Suppressor macrophage (primary cell): Measurements from ENCODE around the gene AP5Z1.
"Not testable (repeated sequence)": the region's sequence is repeated elsewhere in the genome, so short reads cannot be mapped to it uniquely, and the experiment has no call there.

Experiments used
- DNase-seq, 4 experiments: peaks; one replicate each; pipeline ENCODE4 v3.0.0-alpha.2; 2020 to 2022

The AP5Z1 gene

DNA sequence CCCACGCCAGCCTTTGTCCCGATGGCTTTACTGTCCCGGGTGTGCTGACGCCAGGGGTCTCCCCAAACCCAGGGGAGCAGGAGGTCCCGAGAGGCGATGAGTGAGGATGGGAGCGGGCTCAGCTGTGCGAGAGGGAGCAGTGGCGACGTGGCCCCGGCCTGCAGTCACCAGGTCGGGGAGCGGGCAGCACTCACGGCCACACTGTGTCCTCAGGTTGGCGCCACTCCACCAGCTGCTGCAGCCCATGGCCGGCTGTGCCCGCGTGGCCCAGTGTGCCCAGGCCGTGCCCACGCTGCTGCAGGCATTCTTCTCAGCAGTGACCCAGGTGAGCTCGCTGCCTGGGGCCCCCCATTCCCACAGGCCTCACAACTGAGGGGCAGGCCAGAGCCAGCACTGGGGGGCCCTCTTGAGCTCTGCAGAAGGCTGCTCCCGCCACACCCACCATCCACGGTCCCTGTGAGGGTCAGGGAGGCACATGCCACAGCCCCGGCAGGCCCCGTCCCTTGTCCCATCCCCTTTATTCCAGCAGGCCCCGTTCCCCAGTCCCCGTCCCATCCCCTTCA, 13.3 kb downstream of the AP5Z1 start:
- DNase-seq = no peak

DNA sequence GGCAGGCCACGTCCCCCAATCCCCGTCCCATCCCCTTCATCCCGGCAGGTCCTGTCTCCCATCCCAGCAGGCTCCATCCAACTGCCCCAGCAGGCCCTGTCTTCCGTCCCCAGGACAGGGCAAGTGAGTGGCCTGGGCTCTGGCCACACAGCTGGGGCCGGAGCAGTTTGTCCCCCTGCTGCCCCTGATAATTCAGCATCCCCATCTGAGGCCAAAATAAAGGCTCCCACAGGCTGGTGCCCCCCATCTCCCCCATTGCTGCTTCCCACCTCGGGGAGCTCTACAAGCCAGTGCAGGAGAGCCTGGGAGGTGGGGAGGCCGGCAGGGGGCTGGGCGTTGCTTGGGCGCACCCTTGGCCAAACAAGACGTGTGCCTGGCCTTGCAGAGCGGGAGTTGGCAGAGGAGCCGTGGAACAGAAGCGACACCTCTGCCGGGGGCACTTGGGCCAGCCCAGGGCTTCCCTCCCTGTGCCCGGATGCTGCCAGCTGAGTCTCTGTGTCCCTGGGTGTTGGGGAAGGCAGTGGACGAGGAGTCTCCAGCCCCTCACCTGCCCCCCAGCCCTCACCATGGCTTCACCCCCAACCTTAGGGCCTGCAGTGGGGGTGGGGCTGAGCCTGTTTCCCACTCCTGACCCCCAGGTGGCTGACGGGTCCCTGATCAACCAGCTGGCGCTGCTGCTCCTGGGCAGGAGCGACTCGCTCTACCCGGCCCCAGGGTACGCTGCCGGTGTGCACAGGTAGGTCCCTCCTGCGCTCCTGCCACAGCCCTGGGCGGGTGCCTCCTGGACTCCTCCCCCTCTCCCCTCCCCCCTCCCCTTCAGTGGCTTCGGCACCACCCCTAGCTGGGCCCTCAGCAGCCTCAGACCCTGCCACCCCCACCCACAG, 14.0 kb downstream of the AP5Z1 start:
- no peak for DNase-seq

DNA sequence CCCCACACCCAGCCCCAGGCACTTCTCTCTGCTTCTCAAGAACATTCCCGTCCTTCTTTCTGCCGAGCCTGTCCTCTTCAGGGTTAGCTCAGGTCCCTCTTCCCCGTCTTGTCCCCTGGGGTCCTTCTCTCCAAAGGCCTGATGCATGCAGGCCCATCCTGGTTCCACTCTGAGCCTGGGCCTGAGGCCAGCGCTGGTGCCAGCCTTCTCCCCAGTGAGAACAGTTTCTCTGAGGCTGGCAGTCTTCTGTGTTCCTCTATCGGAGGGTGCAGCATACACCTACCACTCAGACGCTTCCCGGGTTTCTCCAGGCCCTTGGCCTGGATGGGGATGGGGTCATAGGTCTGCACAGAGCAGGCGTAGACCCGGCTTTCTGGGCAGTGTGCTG, 14.6 kb downstream of the AP5Z1 start:
- no peak for DNase-seq

DNA sequence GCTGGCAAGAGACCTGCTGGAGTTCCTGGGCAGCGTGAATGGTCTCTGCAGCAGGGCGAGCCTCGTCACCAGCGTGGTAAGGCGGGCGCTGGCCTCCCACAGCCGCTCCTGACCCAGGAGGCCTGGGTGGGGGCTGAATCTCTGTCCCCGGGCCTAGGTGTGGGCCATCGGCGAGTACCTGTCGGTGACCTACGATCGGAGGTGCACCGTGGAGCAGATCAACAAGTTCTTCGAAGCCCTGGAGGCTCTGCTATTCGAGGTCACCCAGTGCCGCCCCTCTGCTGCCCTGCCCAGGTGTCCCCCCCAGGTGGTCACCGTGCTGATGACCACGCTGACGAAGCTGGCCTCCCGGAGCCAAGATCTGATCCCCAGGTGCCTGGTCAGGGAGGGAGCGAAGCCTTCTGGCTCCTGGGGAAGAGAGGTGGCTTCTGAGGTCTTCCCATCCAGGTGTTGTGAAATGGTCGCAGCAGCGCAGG, 15.1 kb downstream of the AP5Z1 start:
- no peak for DNase-seq

DNA sequence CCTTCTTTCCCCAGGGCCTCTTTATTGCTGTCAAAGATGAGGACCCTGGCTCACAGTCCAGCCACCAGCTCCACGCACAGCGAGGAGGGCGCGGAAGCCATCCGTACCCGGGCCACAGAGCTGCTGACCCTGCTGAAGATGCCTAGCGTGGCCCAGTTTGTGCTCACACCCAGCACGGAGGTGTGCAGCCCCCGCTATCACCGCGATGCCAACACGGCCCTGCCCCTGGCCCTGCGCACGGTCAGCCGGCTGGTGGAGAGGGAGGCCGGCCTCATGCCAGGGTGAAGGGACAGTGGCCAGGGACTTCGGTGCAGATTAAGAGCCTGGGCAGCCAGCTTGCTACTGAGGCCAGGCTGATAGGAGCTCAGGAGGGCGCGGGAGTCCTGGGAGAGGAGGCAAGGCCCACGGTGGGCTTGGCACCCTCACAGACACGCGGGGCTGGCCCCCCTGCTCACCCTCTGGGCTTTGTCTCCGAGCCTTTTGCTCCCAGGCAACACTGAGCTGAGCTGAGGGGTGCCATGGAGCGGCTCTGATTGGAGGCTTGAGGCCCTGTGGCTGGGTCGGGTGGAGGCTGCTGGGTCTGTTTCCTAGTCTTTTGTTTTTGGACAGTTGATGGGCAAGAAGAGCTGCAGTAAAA, 15.8 kb downstream of the AP5Z1 start:
- DNase-seq = no peak

DNA sequence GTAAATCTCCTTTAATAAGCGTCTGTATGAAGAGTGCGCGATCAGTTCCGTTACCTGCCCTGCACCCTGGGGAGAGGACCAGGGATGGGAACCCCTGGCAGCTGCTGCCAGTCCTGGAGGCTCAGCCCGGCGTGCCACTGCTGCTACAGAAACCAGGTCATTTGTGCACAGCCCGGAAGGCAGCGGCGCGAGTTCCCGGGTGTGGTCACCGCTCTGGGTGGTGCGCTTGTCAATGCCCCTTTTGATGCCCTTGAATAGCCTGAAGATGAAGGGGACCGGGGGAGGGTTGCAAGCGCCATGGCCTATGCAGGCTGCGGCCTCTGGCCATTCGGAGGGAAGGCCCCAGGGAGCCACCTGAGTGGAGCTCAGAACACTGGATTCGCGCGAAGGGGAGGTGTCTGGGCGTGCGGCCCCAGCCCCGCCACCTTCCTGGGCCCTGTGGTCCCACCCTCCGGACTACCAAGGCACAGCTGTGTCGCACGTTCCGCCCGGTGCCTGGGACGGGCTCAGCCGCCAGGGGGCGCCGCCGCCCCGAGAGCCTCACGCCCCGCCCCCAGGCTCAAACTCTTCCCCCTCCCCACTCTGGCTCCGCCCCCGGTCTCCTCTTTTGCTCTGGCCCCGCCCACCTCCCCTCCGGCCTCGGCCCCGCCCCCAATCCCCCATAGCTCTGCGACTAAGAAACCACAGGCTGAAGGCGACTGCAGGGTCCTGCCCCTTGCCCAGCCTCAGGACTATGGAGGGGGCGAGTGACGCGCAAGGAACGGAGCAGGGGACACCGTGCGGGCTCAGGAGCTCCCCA, 16.5 kb downstream of the AP5Z1 start:
- DNase-seq = peak; percentile 77 to 89 (median 84)

DNA sequence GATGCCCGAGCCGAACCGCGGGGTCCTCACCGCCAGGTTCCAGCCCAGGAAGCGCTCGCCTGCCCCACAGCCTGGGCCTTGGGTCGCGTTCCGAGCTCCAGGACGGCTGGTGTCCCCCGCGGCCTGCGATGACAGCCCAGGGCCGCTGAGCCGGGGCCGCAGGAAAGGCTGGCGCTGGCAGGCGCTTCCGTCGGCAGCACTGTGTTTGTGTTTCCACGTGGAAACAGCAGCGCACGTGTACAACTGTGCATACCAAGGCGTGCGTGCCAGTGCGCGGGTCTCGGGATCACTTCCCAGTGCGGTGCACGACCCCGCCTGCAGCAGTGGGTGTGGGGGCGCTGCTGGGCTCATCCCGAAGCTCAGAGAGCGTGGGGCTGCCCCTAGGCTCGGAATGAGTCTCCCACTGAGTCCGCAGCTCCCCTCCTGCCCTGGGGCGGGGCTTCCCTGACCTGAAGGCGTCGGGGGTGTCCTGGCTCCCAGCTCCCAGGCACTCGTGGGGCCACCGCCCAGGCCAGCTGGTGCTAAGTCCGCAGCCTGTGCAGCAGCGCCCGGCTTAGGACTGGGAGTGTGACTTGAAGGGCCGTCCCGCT, 17.2 kb downstream of the AP5Z1 start:
- DNase-seq = peak in 2 of 4 experiments; percentile 17 to 28

DNA sequence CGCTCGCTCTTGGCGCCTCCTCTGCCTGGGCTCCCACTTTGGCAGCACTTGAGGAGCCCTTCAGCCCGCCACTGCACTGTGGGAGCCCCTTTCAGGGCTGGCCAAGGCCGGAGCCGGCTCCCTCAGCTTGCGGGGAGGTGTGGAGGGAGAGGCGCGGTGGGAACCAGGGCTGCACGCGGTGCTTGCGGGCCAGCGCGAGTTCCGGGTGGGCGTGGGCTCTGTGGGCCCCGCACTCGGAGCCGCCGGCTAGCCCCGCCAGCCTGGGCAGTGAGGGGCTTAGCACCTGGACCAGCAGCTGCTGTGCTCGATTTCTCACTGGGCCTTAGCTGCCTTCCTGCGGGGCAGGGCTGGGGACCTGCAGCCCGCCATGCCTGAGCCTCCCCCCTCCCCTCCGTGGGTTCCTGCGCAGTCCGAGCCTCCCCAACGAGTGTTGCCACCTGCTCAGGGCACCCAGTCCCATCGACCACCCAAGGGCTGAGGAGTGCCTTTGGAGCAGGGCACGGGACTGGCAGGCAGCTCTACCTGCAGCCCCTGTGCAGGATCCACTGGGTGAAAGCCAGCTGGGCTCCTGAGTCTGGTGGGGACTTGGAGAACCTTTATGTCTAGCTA, 18.1 kb downstream of the AP5Z1 start:
- DNase-seq = not testable (repeated sequence)

DNA sequence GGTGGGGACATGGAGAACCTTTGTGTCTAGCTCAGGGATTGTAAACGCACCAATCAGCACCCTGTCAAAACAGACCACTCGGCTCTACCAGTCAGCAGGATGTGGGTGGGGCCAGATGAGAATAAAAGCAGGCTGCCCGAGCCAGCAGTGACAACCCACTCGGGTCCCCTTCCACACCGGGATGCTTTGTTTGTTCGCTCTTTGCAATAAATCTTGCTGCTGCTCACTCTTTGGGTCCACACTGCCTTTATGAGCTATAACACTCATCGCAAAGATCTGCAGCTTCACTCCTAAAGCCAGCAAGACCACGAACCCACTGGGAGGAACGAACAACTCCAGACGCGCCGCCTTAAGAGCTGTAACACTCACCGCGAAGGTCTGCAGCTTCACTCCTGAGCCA, 18.7 kb downstream of the AP5Z1 start:
- not testable (repeated sequence) for DNase-seq

DNA sequence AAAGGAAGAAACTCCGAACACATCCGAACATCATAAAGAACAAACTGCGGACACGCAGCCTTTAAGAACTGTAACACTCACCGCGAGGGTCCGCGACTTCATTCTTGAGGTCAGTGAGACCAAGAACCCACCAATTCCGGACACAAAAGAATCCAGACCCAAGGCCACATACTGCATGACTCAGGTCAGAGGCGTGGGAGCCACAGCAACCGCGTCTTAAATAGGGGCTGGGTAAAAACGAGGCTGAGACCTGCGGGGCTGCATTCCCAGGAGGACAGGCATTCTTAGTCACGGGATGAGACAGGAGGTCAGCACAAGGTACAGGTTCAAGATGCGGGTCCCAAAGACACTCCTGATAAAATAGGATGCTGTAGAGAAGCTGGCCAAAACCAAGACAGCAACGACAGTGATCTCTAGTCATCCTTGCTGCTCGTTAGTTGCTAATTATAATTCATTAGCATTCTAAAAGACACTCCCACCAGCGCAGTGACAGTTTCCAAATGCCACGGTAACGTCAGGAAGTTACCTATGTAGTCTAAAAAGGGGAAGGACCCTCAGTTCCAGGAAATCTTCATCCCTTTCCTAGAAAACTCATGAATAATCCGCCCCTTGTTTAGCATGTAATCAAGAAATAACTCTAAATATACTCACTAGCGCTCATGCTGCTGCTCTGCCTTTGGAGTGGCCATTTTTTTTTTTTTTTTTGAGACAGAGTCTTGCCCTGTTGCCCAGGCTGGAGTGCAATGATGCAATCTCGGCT, 19.3 kb downstream of the AP5Z1 start:
- DNase-seq = no peak

DNA sequence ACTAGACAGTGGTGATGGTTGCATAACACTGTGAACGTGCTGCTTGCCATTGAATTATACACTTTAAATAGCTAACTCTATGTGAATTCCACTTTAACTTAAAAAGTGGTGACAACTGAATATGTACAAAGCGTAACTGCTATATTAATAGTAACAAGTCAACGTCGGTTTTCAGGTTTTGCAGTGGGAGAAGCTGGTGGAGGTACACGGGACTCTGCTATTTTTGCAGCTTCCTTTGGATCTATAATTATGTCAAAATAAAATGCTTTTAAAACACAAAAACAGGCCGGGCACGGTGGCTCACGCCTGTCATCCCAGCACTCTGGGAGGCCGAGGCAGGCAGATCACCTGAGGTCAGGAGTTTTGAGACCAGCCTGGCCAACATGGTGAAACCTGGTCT, 21.0 kb downstream of the AP5Z1 start:
- no peak for DNase-seq

DNA sequence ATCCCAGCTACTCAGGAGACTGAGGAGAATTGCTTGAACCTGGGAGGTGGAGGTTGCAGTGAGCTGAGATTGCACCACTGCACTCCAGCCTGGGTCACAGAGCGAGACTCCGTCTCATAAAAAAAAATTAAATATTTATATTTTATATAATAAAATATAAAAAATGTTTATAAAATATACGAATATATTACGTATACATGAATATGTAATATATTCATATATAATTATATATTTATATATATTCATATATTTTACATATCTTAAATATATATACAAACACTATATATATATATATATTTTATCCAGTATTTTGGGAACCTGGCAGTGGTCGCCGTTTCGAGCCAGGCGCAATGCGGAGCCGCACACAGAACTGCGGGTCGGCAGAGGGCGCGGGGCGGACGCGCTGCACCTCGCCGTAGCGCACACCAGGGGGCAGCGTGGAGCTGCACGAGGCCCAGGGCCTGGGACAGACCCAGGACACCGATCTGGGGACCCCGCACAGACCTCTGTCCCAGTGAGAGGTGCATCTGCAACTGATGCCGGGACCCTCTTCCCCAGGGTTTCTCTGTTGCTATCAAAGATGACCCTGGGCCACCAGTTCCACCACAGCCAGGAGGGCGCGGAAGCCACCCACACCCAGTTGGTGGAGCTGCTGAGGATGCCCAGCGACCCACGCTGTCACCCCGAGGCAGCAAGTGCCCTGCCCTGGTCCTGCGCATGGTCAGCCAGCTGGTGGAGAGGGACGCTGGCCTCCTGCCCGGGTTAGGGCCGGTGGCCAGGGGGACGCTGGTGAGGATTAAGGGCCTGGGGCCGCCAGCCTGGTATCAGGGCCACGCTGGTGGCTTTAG, 22.7 kb downstream of the AP5Z1 start:
- DNase-seq = peak; percentile 63 to 78 (median 75)

DNA sequence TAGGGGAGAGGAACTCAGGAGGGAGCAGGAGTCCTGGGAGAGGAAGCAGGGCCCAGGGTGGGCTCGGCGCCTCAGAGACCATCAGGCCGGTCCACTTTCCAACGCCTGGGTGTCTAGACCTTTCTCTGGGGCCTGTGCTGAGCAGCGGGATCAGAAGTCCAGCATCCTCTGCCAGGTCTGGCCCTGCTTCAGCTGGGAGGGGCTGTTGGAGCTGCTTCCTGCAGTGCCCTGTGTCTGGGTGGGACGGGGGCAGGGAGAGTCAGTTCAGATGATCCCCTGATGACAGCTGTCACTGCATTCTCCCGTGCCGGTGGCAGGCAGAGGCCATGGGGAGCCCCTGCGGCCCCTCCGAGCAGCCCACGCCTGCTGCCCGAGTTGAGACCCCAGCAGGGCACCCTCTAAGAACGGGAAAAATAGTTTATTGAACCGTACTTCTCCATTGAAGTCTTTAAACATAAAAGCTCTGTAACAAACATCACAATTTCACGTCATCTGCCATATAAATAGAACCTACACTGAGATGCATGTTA, 23.3 kb downstream of the AP5Z1 start:
- no peak for DNase-seq

DNA sequence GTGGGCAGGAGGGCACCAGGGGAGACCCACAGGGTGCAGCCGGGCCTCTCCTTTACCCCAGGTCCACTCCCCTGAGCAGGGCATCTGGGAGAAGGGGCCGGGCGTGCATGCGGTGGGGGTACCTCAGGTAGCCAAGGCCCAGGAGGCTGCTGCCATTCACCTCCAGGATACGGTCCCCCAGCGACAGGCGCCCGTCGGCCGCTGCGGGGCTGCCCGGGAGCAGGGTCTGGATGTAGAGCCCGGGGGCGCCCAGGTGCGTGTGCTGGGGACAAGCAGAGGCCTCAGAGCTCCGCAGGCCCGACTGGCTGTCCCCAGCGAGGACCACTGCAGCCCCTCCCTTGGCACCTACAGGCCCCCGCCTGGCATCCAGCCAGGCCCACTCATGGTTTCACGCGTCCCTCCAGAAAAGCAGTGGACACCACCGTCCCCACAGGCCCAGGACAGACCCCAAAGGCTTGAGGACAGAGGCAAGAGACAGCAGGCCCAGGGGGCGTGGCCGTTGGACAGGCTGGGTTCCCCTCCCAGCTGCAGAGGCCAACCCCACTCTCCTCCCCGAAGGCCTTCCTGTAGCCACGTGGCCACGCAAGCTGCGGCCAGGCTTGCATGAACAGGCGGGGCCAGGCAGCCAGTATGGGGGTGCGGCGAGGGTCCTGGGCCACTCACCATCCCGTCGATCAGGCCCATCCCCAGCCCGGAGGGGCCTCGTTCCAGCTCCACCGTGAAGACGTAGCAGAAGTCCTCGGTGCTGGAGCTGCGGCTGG, 24.3 kb downstream of the AP5Z1 start:
- DNase-seq = no peak

DNA sequence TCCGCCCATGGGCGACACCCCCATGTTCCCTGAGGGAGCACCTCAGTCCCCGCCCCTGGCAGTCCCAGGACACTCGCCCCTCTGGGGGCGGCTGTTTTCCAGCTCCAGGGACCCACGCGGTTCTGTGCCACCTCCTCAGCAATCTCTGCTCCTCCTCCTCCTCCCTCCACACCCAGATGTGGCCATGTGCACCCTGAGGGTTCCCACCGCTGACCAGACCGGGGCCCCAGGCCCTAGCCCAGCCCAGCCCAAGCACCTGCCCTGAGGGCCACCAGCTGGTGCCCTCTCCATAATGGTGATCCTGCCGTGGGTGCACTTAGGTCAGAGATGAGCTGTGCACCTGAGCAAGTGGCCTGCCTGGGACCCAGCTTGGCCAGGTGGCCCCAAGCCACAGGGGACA, 25.1 kb downstream of the AP5Z1 start:
- no peak for DNase-seq

DNA sequence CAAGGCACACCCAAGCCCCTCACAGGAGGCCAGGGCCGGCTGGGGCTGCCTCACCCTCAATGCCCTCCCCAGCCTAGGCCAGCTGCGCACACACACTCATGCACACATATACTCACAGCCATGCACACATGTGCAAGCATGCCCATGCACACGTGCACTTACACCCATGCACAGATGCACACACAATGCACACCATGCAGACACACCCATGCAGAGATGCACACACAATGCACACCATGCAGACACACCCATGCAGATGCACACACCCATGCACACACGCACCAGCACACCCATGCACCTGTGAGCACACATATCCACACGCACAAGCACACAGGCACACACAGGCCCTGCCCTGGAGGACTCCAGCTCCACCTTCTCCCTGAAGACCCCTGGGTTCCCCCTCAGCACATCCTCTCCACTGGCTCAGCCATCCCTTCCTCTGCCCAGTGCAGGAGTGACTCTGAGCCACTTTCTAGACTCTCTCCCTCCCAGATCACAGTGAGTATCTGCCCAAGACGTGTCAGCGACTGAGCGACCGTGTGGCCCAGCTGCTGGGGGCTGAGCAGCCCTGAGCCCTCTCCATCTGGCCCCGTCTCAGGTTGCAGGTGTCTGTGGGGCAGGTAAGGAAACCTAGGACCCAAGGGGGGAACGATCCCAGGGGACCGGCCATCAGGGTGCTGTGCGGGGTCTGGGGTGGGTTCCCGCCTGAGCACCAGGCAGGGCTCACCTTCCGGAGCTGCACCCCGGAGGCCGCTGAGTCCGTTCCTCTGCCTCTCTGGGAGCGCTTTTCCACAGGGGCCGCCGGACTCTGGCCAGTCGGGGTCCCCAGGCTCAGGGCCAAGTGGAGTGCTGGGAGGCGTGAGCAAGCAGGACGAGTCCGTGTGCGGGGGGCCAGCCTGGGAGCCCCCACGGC, 25.8 kb downstream of the AP5Z1 start:
- DNase-seq = no peak

DNA sequence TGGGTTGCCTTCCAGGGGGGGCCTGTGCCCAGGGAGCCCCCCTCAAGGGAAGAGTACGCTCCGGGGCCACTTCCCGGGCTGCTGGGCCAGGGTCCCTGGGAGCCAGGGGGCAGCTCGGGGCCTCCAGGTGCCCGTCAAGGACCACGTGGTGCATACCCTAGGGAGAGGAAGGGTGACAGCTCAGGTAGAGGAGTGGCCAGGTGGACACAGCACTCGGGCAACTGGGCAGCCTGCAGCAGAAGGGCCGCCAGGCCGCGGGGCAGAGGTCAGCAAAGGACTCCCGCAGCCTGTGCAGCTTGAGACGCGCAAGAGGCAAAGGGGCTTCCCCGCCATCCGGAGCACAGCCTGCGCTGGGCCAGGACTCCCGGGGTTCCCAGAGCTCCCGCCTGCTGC, 26.4 kb downstream of the AP5Z1 start:
- DNase-seq = no peak

DNA sequence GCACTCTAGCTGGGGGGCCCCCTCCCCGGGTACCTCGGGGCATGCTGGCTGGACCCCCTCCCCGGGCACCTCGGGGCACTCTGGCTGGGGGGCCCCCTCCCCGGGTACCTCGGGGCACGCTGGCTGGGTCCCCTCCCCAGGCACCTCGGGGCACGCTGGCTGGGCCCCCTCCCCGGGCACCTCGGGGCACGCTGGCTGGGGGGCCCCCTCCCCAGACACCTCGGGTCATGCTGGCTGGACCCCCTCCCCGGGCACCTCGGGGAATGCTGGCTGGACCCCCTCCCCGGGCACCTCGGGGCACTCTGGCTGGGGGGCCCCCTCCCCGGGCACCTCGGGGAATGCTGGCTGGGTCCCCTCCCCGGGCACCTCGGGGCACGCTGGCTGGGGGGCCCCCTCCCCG, 27.2 kb downstream of the AP5Z1 start:
- DNase-seq = not testable (repeated sequence)
